WTC11 (cell line): Measurements from ENCODE around the gene EGFR.

ENCODE experiments used
- CBFB ChIP-seq: sonication (generic); formaldehyde crosslinking; IDR thresholded peaks from 2 replicates; pipeline ENCODE4 v1.8.1; 2022; ENCODE audit warnings: mild to moderate bottlenecking, low read depth, missing genetic modification reagents
- CREB1 ChIP-seq: sonication (generic); formaldehyde crosslinking; IDR thresholded peaks from 2 replicates; pipeline ENCODE4 v1.8.0; 2023; ENCODE audit warnings: mild to moderate bottlenecking, missing genetic modification reagents
- CTCF ChIP-seq: fragments of 200-600 bp; IDR thresholded peaks from 2 replicates; pipeline ENCODE4 v1.8.0; 2022; ENCODE audit warnings: antibody characterized with exemption
- ELF4 ChIP-seq: sonication (generic); formaldehyde crosslinking; IDR thresholded peaks from 2 replicates; pipeline ENCODE4 v1.8.1; 2022; ENCODE audit warnings: low read depth, mild to moderate bottlenecking, moderate library complexity, missing genetic modification reagents
- ETV6 ChIP-seq: sonication (generic); formaldehyde crosslinking; IDR thresholded peaks from 2 replicates; pipeline ENCODE4 v1.8.1; 2022; ENCODE audit warnings: mild to moderate bottlenecking, missing genetic modification reagents
- FOXP1 ChIP-seq: sonication (generic); formaldehyde crosslinking; IDR thresholded peaks from 2 replicates; pipeline ENCODE4 v1.8.0; 2022; ENCODE audit warnings: missing genetic modification reagents, mild to moderate bottlenecking, moderate library complexity, borderline replicate concordance
- IRF2 ChIP-seq: sonication (generic); formaldehyde crosslinking; IDR thresholded peaks from 2 replicates; pipeline ENCODE4 v1.8.0; 2022; ENCODE audit warnings: low read depth, missing genetic modification reagents, borderline replicate concordance
- MAX ChIP-seq: sonication (generic); formaldehyde crosslinking; IDR thresholded peaks from 2 replicates; pipeline ENCODE4 v1.8.0; 2022; ENCODE audit warnings: mild to moderate bottlenecking, missing genetic modification reagents
- SMAD3 ChIP-seq: sonication (generic); formaldehyde crosslinking; IDR thresholded peaks from 2 replicates; pipeline ENCODE4 v1.8.0; 2022; ENCODE audit warnings: missing genetic modification reagents, mild to moderate bottlenecking, borderline replicate concordance
- TEAD1 ChIP-seq: sonication (generic); formaldehyde crosslinking; IDR thresholded peaks from 2 replicates; pipeline ENCODE4 v1.8.0; 2022; ENCODE audit warnings: mild to moderate bottlenecking, missing genetic modification reagents
- USF2 ChIP-seq: sonication (generic); formaldehyde crosslinking; IDR thresholded peaks from 2 replicates; pipeline ENCODE4 v1.8.1; 2023; ENCODE audit warnings: mild to moderate bottlenecking, missing genetic modification reagents, moderate library complexity

GRCh38 chr7:55178292-55178862 is 159.6 kb downstream of the EGFR start:
- TF ChIP-seq CTCF (no peak), MAX (CRISPR knock-in tag) (no peak), TEAD1 (CRISPR knock-in tag) (no peak), ETV6 (CRISPR knock-in tag) (no peak), USF2 (no peak), CBFB (CRISPR knock-in tag) (no peak), SMAD3 (CRISPR knock-in tag) (no peak), ELF4 (CRISPR knock-in tag) (no peak), FOXP1 (CRISPR knock-in tag) (no peak), CREB1 (CRISPR knock-in tag) (no peak), IRF2 (CRISPR knock-in tag) (no peak)
